ENCODE measurements around the gene HERC2. TPM values are rescaled to one million over a fixed set of nuclear protein-coding genes. Genes with fewer than 3 reads are reported as not detected.

HERC2 gene
- total and polyA plus RNA-seq, 4 donors: 14.6 to 45.4 (median 26.6) TPM

- TF ChIP-seq, protein P1, sequence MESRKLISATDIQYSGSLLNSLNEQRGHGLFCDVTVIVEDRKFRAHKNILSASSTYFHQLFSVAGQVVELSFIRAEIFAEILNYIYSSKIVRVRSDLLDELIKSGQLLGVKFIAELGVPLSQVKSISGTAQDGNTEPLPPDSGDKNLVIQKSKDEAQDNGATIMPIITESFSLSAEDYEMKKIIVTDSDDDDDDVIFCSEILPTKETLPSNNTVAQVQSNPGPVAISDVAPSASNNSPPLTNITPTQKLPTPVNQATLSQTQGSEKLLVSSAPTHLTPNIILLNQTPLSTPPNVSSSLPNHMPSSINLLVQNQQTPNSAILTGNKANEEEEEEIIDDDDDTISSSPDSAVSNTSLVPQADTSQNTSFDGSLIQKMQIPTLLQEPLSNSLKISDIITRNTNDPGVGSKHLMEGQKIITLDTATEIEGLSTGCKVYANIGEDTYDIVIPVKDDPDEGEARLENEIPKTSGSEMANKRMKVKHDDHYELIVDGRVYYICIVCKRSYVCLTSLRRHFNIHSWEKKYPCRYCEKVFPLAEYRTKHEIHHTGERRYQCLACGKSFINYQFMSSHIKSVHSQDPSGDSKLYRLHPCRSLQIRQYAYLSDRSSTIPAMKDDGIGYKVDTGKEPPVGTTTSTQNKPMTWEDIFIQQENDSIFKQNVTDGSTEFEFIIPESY (IDR thresholded peaks at IDR 0.05): peak; percentile 54
- TF ChIP-seq HNF4G (IDR thresholded peaks at IDR 0.05): peak; percentile 46
Observed at GRCh38 chr15:28082891-28083684, 238.9 kb downstream of the HERC2 start (continued).

DNA sequence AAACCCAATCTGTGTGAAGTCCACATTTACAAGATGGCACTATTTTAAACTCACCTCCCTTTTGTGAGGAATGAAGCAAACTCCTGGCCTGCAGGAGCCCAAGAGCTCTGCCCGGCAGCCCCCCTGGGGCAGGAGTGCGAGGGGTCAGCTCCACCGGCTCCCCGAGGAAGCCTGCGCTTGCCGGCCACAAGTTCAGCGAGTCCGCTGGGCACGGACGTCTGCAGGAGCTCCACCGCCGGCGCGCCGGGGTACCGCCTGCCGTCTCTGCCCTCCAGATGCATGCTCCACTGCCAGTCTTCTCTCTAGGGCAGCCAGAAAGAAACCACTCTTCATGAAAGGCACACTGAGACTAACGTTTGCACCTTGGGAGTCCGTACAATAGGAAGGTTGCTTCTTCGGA is 240.4 kb downstream of the HERC2 start:
- no peak for TF ChIP-seq MAX (IDR thresholded peaks at IDR 0.05)
- no peak for TF ChIP-seq TAF1 (conservative IDR thresholded peaks at IDR 0.05)
- no peak for TF ChIP-seq HNF4G (IDR thresholded peaks at IDR 0.05)
- no peak for TF ChIP-seq NR2F2 (IDR thresholded peaks at IDR 0.05)
- no peak for TF ChIP-seq FOXA2 (IDR thresholded peaks at IDR 0.05)
- TF ChIP-seq RAD21 (IDR thresholded peaks at IDR 0.05): no peak
- TF ChIP-seq EGR1 (IDR thresholded peaks at IDR 0.05; ENCODE audit: low read depth in 2 of 2): no peak
- TF ChIP-seq CTCF (IDR thresholded peaks at IDR 0.05; ENCODE audit: low read depth, low read length, missing input control): no peak
- TF ChIP-seq YY1 (IDR thresholded peaks at IDR 0.05): no peak
- TF ChIP-seq FOXA1 (IDR thresholded peaks at IDR 0.05): no peak
- no peak for TF ChIP-seq RXRA (IDR thresholded peaks at IDR 0.05)
- TF ChIP-seq, protein P1 (IDR thresholded peaks at IDR 0.05): no peak
- no peak for TF ChIP-seq SP1 (IDR thresholded peaks at IDR 0.05)
- TF ChIP-seq JUND (IDR thresholded peaks at IDR 0.05): no peak
- Histone ChIP-seq H3K36me3 (ENCODE audit: control insufficient read depth in 4 of 4, insufficient read depth in 3 of 4, low read depth in 1 of 4, low read length in 3 of 4) (no peaks in the 10 kb centered on the region), H3K9me3 (ENCODE audit: control insufficient read depth in 4 of 4, low read length in 3 of 4) (no peaks in the 10 kb centered on the region), H3K9ac (ENCODE audit: low read depth in 1 of 2, low read length in 2 of 2) (no peak overlapping the region), H3K4me1 (ENCODE audit: control insufficient read depth in 4 of 4, insufficient read depth in 4 of 4, low read length in 3 of 4) (peaks cover 0 to 11% (median 6%) of the 10 kb centered on the region in 4 donors), H3K27ac (ENCODE audit: low read depth in 1 of 2, low read length in 2 of 2) (no peak overlapping the region), H3K4me3 (ENCODE audit: low read depth in 1 of 3, low read length in 3 of 3) (no peak overlapping the region), H3K27me3 (ENCODE audit: control insufficient read depth in 4 of 4, insufficient read depth in 4 of 4, low read length in 3 of 4) (no peaks in the 10 kb centered on the region)
- 98% methylated on average over 20 of the region's 20 CpGs for WGBS
- DNase-seq (ENCODE audit: low spot score): no peak

- no peaks in the 10 kb centered on the region for H3K27me3 ChIP-seq (ENCODE audit: control insufficient read depth in 4 of 4, insufficient read depth in 4 of 4, low read length in 3 of 4)
- no peak overlapping the region for H3K4me3 ChIP-seq (ENCODE audit: low read depth in 1 of 3, low read length in 3 of 3)
- no peaks in the 10 kb centered on the region for H3K9me3 ChIP-seq (ENCODE audit: control insufficient read depth in 4 of 4, low read length in 3 of 4)
- WGBS: 83% methylated on average over 8 of the region's 8 CpGs
- TF ChIP-seq, protein P2, sequence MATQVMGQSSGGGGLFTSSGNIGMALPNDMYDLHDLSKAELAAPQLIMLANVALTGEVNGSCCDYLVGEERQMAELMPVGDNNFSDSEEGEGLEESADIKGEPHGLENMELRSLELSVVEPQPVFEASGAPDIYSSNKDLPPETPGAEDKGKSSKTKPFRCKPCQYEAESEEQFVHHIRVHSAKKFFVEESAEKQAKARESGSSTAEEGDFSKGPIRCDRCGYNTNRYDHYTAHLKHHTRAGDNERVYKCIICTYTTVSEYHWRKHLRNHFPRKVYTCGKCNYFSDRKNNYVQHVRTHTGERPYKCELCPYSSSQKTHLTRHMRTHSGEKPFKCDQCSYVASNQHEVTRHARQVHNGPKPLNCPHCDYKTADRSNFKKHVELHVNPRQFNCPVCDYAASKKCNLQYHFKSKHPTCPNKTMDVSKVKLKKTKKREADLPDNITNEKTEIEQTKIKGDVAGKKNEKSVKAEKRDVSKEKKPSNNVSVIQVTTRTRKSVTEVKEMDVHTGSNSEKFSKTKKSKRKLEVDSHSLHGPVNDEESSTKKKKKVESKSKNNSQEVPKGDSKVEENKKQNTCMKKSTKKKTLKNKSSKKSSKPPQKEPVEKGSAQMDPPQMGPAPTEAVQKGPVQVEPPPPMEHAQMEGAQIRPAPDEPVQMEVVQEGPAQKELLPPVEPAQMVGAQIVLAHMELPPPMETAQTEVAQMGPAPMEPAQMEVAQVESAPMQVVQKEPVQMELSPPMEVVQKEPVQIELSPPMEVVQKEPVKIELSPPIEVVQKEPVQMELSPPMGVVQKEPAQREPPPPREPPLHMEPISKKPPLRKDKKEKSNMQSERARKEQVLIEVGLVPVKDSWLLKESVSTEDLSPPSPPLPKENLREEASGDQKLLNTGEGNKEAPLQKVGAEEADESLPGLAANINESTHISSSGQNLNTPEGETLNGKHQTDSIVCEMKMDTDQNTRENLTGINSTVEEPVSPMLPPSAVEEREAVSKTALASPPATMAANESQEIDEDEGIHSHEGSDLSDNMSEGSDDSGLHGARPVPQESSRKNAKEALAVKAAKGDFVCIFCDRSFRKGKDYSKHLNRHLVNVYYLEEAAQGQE (IDR thresholded peaks at IDR 0.05): no peak
- TF ChIP-seq HNF4G (IDR thresholded peaks at IDR 0.05): no peak
- H3K9ac ChIP-seq (ENCODE audit: low read depth in 1 of 2, low read length in 2 of 2): no peak overlapping the region
- no peak overlapping the region for H3K27ac ChIP-seq (ENCODE audit: low read depth in 1 of 2, low read length in 2 of 2)
- no peak for DNase-seq (ENCODE audit: low spot score)
- no peaks in the 10 kb centered on the region for H3K36me3 ChIP-seq (ENCODE audit: control insufficient read depth in 4 of 4, insufficient read depth in 3 of 4, low read depth in 1 of 4, low read length in 3 of 4)
- H3K4me1 ChIP-seq (ENCODE audit: control insufficient read depth in 4 of 4, insufficient read depth in 4 of 4, low read length in 3 of 4): peaks cover 0 to 11% (median 6%) of the 10 kb centered on the region in 4 donors
Observed at GRCh38 chr15:28080386-28080785, 241.6 kb downstream of the HERC2 start.
